Activated T-cell treated with anti-CD3 and anti-CD28 coated beads, Interleukin-2, amount 50 U/mL, for 1 hour (primary cell): ENCODE data around the gene DCAF8.
"Not testable (repeated sequence)": the region's sequence is repeated elsewhere in the genome, so short reads cannot be mapped to it uniquely, and the experiment has no call there.

Source experiments
- DNase-seq: peaks from one replicate; pipeline ENCODE4 v3.0.0-alpha.2; 2020

The DCAF8 gene

DNA sequence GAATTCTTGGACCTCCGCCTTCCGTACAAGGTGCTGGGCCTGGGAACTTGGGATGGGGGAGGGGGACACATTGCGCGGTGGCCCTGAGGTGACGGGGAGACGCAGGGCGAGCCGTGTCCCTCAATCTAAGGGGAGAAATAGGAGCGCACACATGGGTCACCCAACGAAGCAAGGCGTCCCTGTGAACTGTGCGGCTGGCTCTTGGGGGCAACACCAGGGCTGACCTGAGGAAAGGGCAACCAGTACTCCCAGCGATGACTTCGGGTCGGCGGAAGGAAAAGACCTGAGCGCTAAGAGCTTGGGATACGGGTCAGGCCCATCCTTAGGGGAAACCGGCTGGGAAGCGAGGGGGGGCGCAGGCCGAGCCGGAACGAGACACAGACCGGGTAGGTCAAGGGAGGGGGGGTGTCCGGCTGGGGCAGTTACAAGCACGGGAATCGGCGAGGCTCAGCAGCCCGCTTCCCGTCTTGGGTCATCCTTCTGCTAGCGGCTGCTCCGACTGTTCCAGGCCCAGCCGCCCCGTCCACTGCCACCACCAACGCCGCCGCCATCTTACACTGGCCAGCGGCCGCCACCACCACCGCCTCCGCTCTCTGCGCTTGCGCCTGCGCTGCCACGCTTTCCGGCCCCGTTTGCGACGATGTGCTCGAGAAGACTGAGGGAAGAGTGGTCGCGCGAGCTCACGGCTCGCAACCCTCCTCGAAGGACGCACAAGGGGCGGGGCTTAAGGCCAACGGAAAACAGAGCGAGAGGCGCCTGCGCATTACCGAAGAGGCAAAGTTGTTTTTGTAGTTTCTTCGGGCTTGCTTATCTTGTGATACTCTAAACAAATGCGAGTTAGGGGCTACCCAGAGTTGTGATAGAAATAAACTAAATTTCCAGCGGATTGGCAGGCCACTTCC, at the start of gene DCAF8:
DCAF8 (minus strand) TSS at position 657 of the 902 bp plus-strand sequence. CDS start 18,541 bp downstream, outside the sequence.
- DNase-seq: peak; percentile 95

DNA sequence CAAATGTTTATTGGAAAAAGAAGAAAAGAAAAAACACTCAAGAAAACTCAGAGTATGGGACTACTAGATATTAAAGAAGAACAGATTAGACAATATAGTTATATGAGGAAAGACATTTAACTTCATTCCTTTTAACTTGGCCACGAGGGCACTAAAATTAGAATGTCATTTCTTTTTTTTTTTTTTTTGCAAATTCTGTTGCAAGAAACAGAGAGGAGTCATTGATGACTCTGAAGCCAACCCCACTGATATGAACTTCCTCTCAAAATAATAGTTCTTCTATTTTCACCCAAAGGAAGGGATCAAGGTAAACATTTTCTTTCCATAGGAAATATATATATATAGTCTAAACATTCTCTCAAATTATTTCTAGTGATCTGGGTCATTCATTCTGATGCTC, 47.2 kb upstream of the DCAF8 start:
- no peak for DNase-seq

DNA sequence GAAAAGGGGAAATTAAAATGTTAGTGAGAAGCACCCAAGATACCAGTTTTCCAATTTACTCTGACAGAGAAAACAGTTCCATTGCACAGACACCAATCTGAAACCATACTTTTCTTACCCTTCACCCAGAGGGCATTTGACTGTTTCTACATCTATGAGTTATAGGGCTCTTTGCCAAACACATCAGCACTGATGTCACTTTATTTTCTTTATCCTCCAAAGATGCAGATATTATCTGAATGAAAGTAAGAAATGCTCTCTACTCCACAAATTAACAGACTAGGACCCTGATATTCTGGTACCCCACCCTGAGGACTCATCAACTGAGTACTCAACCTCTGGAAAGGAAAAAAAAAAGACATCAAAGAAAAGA, 46.8 kb upstream of the DCAF8 start:
- no peak for DNase-seq

DNA sequence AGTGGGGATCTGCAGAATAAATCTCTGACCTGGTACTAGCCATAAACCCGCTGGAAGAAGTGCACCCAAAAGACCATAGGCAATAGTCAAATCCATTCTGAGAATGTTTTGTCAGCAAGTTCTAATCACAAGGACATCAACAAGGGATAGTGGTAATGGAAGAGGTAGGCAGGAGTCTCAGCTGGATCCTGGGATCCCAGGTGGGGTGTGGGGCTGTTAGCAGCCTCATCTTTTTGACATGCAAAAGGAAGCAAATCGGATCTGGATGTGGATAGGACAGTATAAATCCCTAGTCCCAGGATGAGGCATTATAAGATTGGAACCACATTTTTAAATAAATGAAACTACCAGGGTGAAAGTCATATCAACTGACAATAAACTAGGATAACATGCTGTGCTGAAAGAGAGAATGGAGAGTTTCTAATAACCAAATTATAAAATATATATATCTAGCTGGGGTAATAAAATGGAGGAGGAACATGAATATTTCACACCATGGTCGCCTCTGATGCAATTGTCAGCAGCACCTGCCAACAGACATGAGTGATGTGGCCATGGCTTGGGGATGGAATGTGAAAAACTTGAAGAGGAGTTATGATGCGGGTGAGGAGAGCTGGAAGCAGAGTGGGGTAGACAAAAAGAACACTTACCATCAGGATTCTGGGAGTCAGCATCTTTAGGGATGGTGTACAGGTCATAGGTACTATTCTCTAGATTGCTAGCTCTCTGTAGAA, 46.3 kb upstream of the DCAF8 start:
- no peak for DNase-seq

DNA sequence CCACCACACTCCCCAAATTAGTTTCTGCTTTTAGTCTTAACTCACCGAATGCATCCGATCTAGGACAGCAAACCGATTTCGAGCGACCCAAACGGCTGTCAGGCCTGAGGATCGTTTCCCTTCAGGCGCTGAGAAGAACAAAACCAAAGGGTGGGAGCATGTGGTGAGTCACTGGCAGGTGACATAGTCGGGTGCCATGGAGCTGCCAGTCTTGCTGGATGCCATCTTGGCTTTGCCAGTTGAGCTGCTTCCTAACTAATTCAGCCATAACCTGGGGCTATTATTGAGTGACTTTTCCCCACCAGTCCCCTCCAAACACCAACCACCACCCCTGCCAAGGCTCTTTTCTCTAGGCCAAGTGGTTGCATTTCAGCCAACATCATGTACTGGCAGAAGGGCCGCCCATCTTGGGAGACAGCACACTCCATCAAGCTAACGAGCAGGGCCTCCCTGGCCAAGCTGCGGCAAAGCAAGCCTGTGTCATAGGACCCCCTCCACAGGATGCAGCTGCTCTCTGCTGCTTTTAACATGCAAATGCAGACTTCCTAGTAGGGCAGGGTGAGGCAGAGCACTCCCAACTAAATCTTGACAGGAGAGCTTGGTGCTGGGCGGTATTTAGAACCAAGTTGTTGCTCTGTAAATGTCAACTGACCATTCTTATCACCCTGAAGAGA, 44.9 kb upstream of the DCAF8 start:
- no peak for DNase-seq

DNA sequence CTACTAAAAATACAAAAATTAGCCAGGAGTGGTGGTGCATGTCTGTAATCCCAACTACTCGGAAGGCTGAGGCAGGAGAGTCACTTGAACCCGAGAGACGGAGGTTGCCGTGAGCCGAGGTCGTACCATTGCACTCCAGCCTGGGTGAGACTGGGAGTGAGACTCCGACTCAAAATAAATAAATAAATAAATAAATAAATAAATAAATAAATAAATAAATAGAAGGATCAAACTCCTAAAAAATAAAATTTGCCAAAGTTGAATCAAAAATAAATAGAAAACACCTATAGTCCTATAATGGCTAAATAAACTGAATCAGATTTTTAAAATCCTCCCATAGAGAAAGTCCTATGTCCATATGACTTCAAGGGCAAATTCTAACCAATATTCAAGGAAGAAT, 37.8 kb upstream of the DCAF8 start:
- DNase-seq: no peak

DNA sequence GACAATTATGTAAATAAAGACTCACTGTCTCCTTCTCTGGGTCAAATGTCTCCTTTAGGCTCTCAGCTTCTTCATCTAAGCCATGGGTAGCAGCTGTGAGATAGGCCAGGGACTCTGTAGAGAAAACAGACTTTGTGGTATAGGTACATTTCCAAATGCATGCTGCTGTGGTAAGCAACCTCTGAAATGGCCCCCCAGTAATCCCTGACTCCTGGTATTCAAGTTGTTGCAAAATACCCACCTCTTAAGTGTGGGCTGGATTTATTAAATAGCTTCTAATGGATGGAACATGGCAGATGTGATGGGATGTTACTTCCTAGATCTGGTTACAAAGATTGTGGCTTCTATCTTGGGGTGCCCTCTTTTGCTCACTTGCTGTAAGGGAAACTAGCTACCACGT, 33.7 kb upstream of the DCAF8 start:
- DNase-seq: no peak

DNA sequence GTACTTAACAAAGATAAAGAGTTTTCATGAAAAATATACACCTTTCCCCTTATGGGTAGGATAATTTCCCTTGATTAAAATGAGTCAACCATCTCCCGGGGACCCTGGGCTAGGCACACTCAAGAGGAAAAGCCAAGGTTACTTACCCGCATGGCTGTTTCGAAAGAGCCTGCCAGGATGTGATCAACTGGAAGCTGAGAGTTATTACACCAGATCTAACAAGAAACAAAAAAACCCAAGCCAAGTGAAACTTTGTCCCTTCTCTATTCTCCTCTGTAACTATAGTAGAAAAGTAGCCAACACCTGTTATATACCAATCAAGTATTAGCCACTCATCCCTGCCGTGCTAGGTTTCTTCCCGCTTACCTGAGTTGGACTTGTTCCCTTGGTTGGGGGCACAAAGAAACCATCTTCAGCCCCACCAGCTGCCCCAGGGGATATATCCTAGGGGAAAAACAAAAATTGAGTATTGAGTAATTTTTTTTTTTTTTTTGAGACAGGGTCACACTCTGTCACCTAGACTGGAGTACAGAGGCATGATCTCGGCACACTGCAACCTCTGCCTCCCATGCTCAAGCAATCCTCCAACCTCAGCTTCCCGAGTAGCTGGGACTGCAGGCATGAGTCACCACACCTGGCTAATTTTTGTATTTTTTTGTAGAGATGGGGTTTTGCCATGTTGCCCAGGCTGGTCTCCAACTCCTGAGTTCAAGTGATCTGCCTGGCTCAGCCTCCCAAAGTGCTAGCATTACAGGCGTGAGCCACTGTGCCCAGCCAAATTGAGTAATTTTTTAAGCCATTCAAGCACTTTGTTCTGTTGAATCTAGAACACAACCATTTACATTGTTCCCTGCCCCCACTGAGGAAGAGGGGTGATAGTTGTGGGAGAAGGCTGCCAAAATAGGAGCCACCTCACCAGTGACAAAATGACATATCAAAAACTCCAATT, 30.9 kb upstream of the DCAF8 start:
- no peak for DNase-seq

DNA sequence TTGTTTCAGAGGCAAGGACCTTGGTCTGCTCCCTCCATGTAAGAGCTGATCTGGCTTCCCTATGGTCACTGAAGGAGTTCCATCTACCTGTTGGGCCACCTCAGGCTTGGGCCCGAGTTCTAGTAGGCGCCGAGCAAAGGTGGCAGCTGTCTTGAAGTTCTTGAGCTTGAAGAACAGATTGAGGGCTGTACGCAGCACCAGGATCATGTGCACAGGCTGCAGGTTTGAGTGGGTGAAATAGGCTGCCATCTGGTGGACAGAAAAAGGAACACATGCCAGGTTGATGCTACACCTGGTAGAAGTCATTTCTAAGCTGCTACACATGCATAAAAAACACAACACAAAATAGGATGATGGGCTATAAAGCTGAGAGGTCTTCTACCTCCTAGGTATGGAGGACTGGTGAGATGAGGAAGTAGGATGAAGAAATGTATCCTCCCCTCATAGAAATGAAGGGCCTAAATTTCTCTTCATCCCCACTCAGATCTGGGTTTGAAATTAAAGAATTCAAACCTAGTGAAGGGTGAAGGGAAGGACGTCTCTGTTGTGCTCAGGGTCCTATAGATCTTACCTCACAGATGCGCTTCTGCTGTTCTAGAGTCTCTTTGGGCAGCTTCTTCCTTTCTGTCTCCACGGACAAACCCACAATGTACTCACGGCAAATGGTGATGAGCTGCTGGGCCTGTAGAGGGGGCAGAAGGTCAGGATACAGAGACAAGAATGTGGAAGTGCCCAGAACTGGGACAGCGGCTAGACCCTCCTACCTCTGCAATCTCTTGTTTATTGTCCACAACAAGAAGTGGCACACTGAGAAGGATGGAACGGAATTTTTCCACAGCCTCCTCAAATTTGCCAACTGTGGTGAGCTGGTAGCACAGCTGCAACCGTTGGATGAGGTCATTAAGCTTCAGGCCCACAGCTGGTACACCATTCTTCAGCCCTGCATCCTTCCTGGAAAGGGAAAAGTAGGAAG, 29.2 kb upstream of the DCAF8 start:
- peak; percentile 55 for DNase-seq

DNA sequence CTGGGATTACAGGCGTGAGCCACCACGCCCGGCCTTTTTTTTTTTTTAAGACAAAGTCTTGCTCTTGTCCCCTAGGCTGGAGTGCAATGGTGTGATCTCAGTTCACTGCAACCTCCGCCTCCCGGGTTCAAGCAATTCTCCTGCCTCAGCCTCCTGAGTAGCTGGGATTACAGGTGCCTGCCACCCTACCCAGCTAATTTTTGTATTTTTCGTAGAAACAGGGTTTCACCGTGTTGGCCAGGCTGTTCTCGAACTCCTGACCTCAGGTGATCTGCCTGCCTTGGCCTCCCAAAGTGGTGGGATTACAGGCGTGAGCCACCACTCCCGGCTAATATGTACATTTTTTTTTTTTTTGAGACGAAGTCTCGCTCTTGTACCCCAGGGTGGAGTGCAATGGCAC, 25.4 kb upstream of the DCAF8 start:
- not testable (repeated sequence) for DNase-seq

DNA sequence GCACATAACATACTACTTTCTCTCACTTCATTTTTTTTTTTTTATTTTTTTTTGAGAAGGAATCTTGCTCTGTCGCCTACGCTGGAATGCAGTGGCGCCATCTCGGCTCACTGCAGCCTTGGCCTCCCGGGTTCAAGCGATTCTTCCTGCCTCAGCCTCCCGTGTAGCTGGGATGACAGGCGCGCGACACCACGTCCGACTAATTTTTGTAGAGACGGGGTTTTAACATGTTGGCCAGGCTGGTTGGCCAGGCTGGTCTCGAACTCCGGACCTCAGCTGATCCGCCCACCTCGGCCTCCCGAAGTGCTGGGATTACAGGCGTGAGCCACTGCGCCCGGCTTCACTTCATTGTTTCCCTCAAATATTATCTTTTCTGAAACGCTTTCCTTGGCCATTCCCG, 23.2 kb upstream of the DCAF8 start:
- DNase-seq: no peak

DNA sequence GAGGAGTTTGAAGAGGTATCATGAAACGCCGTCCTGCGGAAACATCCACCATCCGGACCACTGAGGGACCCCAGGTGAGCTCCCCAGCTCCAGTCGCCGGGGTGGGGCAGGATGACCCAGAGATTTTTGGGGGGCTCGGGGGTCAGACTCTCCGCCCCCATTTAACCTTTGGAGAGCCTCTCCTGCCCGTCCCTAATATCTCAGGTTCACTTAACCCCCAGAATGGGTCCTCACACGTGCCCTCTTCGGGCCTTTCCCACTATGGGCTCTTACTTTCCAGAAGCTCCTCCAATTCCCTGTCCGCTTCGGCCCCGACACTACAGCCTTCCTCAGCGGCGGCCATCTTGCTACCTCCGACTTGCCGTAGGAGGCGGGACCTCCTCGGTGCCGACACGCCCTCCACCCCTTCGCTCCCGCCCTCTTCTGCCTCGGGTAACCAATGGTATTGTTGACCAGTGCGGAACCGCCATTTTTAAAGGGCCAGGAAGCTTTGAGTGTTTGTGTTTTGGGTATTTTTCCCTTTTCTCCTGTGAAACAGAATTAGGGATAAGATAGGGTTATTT, 22.5 kb upstream of the DCAF8 start, which contains the start of gene PEX19:
PEX19 (minus strand) TSS at position 352 of the 563 bp plus-strand sequence; CDS start at position 343, 9 bp downstream.
- DNase-seq: peak; percentile 95

DNA sequence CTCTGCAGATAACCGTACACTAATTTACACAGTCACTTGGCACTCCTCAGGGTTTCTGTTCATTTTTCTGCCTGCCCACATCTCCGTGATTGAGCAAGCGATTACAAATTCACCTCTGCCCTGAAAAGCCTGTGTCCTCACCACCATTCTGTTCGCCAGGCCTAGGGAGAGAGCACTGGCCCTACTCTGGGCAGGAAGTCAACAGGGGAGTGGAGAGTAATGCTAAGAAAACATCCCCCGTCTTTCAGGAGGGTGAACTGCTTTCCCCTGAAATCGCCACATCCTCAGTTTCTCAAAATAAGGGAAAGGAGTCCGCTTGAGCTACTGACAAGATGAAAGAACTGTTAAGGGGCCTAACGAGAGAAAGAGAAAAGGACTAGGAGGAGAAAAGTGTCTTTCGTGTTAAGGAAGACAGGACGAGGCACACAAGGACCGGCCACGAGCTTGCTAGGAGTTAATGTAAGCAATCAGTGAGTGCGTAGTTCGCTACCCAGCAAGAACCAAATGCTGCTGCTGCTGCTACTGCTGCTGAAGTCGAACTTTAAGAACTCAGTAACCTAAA, 22.0 kb upstream of the DCAF8 start:
- no peak for DNase-seq

DNA sequence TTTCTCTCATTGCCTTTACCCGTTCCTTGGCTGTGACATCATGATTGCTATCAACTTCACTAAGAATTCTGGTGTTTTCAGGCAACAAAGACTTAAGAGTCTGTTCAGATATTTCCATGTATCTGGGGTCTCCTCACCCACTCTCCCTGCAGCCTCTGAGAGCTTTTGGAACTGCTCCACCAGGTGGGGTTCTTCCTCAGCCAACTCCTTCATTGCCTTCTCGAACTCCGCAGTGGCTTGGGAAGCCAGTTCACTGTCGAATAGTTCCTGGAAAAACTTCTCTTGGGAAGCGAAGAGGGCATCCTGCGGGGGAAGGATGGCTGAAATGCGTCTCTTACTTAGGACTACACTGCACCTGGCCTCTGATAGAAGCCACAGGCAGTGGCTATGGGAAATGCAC, 20.5 kb upstream of the DCAF8 start:
- no peak for DNase-seq

DNA sequence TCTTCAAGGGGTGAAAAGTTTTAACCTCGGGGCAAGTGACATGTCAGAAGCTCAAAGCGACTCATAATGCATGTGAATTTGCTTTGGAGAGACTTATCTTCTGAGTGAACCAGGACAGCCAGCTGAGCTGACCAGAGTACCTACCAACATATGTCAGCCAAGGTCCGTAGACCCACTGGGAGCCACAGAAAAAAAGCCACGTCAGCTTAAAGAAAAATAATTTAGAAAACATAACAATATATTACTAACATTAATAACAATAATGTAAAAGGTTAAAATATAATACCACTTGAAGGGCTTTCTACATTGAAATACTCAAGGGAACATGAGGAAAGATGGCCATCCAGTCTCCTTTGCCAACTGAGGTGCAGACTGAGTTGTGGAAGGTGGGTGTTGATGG, 15.6 kb upstream of the DCAF8 start:
- no peak for DNase-seq

DNA sequence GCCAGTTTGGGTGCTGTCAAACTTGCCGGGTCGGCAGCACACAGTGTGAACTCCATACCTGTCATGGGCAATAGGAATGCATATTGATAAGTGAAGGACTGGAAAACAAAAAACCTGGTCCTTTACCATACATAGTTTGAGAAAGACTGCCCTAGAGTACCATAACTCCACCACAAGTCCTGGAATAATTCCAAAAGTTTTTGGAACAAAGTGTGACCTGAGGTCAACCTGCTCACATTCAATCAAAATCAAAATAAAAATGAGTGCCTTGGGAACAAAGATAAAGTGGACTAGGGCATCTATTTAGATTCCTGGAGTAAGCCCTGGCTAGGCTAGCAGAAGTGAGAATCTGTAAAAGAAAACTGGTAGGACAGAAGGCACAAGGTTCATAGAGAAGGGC, 15.0 kb upstream of the DCAF8 start:
- DNase-seq: no peak

DNA sequence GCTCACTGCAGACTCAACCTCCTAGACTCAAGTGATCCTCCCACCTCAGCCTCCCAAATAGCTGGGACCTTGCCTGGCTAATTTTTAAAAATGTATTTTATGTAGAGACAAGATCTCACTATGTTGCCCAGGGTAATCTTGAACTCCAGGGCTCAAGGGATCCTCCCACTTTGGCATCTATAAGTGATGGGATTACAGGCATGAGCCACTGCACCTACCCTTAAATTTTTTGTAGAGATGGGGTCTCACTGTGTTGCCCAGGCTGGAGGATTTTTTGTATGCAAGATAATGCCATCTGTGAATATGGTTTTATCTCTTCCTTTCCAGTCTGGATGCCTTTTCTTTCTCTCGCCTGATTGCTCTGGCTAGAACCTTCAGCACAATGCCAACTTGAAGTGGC, 8.7 kb upstream of the DCAF8 start:
- DNase-seq: no peak

DNA sequence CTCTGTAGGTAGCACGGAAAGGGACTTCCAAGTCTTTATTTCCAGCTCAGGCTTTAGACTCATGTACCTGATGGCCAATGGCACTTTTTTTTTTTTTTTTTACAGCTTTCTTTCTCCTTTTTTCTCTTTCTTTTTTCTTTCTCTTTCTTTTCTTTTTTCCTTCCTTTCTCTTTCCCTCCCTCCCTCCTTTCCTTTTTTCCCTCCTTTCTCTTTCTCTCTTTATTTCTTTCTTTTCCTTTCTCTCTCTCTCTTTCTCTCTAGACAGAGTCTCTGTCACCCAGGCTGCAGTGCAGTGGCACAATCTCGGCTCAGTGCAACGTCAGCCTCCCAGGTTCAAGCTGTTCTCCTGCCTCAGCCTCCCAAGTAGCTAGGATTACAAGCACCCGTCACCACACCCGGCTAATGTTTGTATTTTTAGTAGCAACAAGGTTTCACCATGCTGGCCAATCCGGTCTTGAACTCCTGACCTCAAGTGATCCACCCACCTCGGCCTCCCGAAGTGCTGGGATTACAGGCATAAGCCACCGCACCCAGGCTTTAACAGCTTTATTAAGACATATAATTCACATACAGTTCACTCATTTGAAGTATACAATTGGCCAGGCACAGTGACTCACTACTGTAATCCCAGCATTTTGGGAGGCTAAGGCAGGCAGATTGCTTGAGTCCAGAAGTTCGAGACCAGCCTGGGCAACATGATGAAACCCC, 5.1 kb upstream of the DCAF8 start:
- no peak for DNase-seq

DNA sequence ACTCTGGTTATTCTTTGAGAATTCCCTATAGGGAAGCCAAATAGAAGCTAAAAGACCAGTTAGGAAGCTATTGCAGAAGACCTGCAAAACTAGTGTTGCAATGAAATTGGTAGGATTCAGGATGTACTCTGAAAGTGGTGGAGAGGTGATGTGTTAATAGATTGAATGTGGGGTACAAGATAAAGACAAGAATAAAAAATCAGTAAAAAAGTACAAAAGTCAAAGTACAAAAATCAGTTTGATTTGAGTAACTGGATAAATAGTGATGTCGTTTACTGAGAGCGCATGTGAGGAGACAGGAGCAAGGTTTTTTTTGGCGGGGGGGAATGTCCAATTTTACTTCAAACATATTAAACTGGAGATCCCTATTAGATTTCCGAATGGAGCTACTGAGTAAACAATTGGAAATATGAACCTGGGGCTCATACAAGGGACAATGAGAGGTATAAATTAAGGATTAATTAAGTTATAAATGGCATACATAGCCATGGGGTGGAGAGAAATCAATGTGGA, 2.5 kb upstream of the DCAF8 start:
- DNase-seq: no peak

DNA sequence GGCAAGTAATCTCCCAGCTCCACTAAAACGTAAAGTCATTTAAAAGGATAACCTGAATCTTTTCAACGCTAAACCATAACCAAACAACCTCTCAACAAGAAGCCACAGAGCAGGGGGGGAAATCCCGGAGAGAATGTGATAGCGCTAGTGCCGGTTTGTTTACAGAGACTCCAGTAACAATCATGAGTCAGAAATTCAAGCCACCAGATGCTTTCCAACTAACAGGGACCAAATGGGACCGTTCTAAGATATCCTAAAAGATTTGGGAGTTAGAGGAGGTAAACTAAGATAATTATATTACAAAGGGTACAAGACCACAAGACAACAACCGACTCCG, 825 bp downstream of the DCAF8 start:
- peak; percentile 58 for DNase-seq
